ENCODE data around the gene KLHL14. TPM values are rescaled to one million over a fixed set of nuclear protein-coding genes. Genes with fewer than 3 reads are reported as not detected.
A peak's percentile ranks its signal among the peaks of the same experiment; 100 is the strongest.

Gene KLHL14
- 0.60 and 0.74 TPM in 2 replicates for polyA plus RNA-seq (2013)

- no peak within 1 kb of the TSS for H3K27ac ChIP-seq (ENCODE audit: low read depth, low read length)
- H3K18ac ChIP-seq (ENCODE audit: low read length): no peak within 1 kb of the TSS
- peak within 1 kb of the TSS; percentile 90 for H3K4me2 ChIP-seq (ENCODE audit: low read length)
- no peaks in the 10 kb centered on the region for H3K36me3 ChIP-seq (ENCODE audit: control insufficient read depth in 1 of 2, insufficient read depth in 2 of 2, low read length in 2 of 2)
- H3K27me3 ChIP-seq (ENCODE audit: insufficient read depth, low read length): peaks cover 42% of the 10 kb centered on the region
- H2AK5ac ChIP-seq (ENCODE audit: low read length): no peak within 1 kb of the TSS
- no peak within 1 kb of the TSS for H3K4ac ChIP-seq (ENCODE audit: low read depth, low read length)
- H4K8ac ChIP-seq (ENCODE audit: low read depth, low read length): no peak within 1 kb of the TSS
- no peak within 1 kb of the TSS for H2BK12ac ChIP-seq (ENCODE audit: low read length)
- H3K79me2 ChIP-seq (ENCODE audit: control insufficient read depth, insufficient read depth, low read length, poor library complexity): no peaks in the 10 kb centered on the region
- H4K12ac ChIP-seq (ENCODE audit: low read depth, low read length): no peak within 1 kb of the TSS
- H2BK5ac ChIP-seq (ENCODE audit: low read depth, low read length, poor library complexity): no peak within 1 kb of the TSS
- WGBS (ENCODE audit: extremely low coverage, insufficient coverage, insufficient read length): no CpG with 5 or more reads among the region's 17 CpGs
- H3K79me1 ChIP-seq (ENCODE audit: low read length): no peaks in the 10 kb centered on the region
- H2AFZ ChIP-seq (ENCODE audit: insufficient read depth, low read length, poor library complexity): no peak within 1 kb of the TSS
- peak within 1 kb of the TSS; percentile 65 for H3K4me3 ChIP-seq (ENCODE audit: low read depth, low read length)
- DNase-seq: no peak
- H4K91ac ChIP-seq (ENCODE audit: low read depth, low read length): no peak within 1 kb of the TSS
- H3K9me3 ChIP-seq (ENCODE audit: insufficient read depth, low read depth, low read length): peaks cover 5% of the 10 kb centered on the region
- no peak within 1 kb of the TSS for H3K14ac ChIP-seq (ENCODE audit: low read length)
- peaks cover 9 to 18% of the 10 kb centered on the region in 2 experiments for H3K4me1 ChIP-seq (ENCODE audit: control insufficient read depth in 1 of 2, insufficient read depth in 2 of 2, low read length in 2 of 2)
- H2BK120ac ChIP-seq (ENCODE audit: insufficient read depth, low read length, poor library complexity): no peak within 1 kb of the TSS
- no peak within 1 kb of the TSS for H3K9ac ChIP-seq (ENCODE audit: low read length)
- no peak within 1 kb of the TSS for H3K23ac ChIP-seq (ENCODE audit: low read length)
Observed at GRCh38 chr18:32772581-32773381, at the start of gene KLHL14. TSS of gene KLHL14 (minus strand) at chr18:32773023. CDS start at chr18:32770591, 2,432 bp downstream.

GRCh38 chr18:32822197-32822596, 49.4 kb upstream of the KLHL14 start:
- no peak overlapping the region for H3K4me3 ChIP-seq (ENCODE audit: low read depth, low read length)
- H3K23ac ChIP-seq (ENCODE audit: low read length): no peak overlapping the region
- H3K27me3 ChIP-seq (ENCODE audit: insufficient read depth, low read length): no peaks in the 10 kb centered on the region
- no peak overlapping the region for H2BK5ac ChIP-seq (ENCODE audit: low read depth, low read length, poor library complexity)
- H3K9me3 ChIP-seq (ENCODE audit: insufficient read depth, low read depth, low read length): no peaks in the 10 kb centered on the region
- H2AK5ac ChIP-seq (ENCODE audit: low read length): no peak overlapping the region
- H3K27ac ChIP-seq (ENCODE audit: low read depth, low read length): no peak overlapping the region
- DNase-seq: no peak
- H3K79me2 ChIP-seq (ENCODE audit: control insufficient read depth, insufficient read depth, low read length, poor library complexity): no peaks in the 10 kb centered on the region
- H4K91ac ChIP-seq (ENCODE audit: low read depth, low read length): no peak overlapping the region
- H4K8ac ChIP-seq (ENCODE audit: low read depth, low read length): no peak overlapping the region
- H3K36me3 ChIP-seq (ENCODE audit: control insufficient read depth in 1 of 2, insufficient read depth in 2 of 2, low read length in 2 of 2): no peaks in the 10 kb centered on the region
- no peak overlapping the region for H3K18ac ChIP-seq (ENCODE audit: low read length)
- H3K4me1 ChIP-seq (ENCODE audit: control insufficient read depth in 1 of 2, insufficient read depth in 2 of 2, low read length in 2 of 2): no peaks in the 10 kb centered on the region
- no peak overlapping the region for H3K14ac ChIP-seq (ENCODE audit: low read length)
- no peak overlapping the region for H3K4ac ChIP-seq (ENCODE audit: low read depth, low read length)
- no CpG with 5 or more reads among the region's 16 CpGs for WGBS (ENCODE audit: extremely low coverage, insufficient coverage, insufficient read length)
- H3K9ac ChIP-seq (ENCODE audit: low read length): no peak overlapping the region
- H3K79me1 ChIP-seq (ENCODE audit: low read length): no peaks in the 10 kb centered on the region
- H2BK12ac ChIP-seq (ENCODE audit: low read length): no peak overlapping the region
- H4K12ac ChIP-seq (ENCODE audit: low read depth, low read length): no peak overlapping the region
- H2BK120ac ChIP-seq (ENCODE audit: insufficient read depth, low read length, poor library complexity): no peak overlapping the region
- H3K4me2 ChIP-seq (ENCODE audit: low read length): no peak overlapping the region
- H2AFZ ChIP-seq (ENCODE audit: insufficient read depth, low read length, poor library complexity): no peak overlapping the region

GRCh38 chr18:32815881-32816280, 43.1 kb upstream of the KLHL14 start:
- H4K91ac ChIP-seq (ENCODE audit: low read depth, low read length): no peak overlapping the region
- no CpG with 5 or more reads among the region's 3 CpGs for WGBS (ENCODE audit: extremely low coverage, insufficient coverage, insufficient read length)
- H3K14ac ChIP-seq (ENCODE audit: low read length): no peak overlapping the region
- DNase-seq: no peak
- H3K79me2 ChIP-seq (ENCODE audit: control insufficient read depth, insufficient read depth, low read length, poor library complexity): no peaks in the 10 kb centered on the region
- no peak overlapping the region for H3K27ac ChIP-seq (ENCODE audit: low read depth, low read length)
- no peaks in the 10 kb centered on the region for H3K36me3 ChIP-seq (ENCODE audit: control insufficient read depth in 1 of 2, insufficient read depth in 2 of 2, low read length in 2 of 2)
- no peak overlapping the region for H4K12ac ChIP-seq (ENCODE audit: low read depth, low read length)
- H3K79me1 ChIP-seq (ENCODE audit: low read length): no peaks in the 10 kb centered on the region
- no peak overlapping the region for H3K4ac ChIP-seq (ENCODE audit: low read depth, low read length)
- H3K18ac ChIP-seq (ENCODE audit: low read length): no peak overlapping the region
- H3K27me3 ChIP-seq (ENCODE audit: insufficient read depth, low read length): no peaks in the 10 kb centered on the region
- H3K4me2 ChIP-seq (ENCODE audit: low read length): no peak overlapping the region
- H3K9me3 ChIP-seq (ENCODE audit: insufficient read depth, low read depth, low read length): no peaks in the 10 kb centered on the region
- no peak overlapping the region for H3K9ac ChIP-seq (ENCODE audit: low read length)
- no peak overlapping the region for H3K4me3 ChIP-seq (ENCODE audit: low read depth, low read length)
- H2BK12ac ChIP-seq (ENCODE audit: low read length): no peak overlapping the region
- no peak overlapping the region for H2BK120ac ChIP-seq (ENCODE audit: insufficient read depth, low read length, poor library complexity)
- no peaks in the 10 kb centered on the region for H3K4me1 ChIP-seq (ENCODE audit: control insufficient read depth in 1 of 2, insufficient read depth in 2 of 2, low read length in 2 of 2)
- H3K23ac ChIP-seq (ENCODE audit: low read length): no peak overlapping the region
- H2AFZ ChIP-seq (ENCODE audit: insufficient read depth, low read length, poor library complexity): no peak overlapping the region
- no peak overlapping the region for H4K8ac ChIP-seq (ENCODE audit: low read depth, low read length)
- no peak overlapping the region for H2BK5ac ChIP-seq (ENCODE audit: low read depth, low read length, poor library complexity)
- H2AK5ac ChIP-seq (ENCODE audit: low read length): no peak overlapping the region

- Histone ChIP-seq H3K4me1 (ENCODE audit: control insufficient read depth in 1 of 2, insufficient read depth in 2 of 2, low read length in 2 of 2) (no peaks in the 10 kb centered on the region), H3K4me3 (ENCODE audit: low read depth, low read length) (no peak overlapping the region), H2AK5ac (ENCODE audit: low read length) (no peak overlapping the region), H3K79me1 (ENCODE audit: low read length) (no peaks in the 10 kb centered on the region), H3K36me3 (ENCODE audit: control insufficient read depth in 1 of 2, insufficient read depth in 2 of 2, low read length in 2 of 2) (no peaks in the 10 kb centered on the region), H3K9me3 (ENCODE audit: insufficient read depth, low read depth, low read length) (no peaks in the 10 kb centered on the region), H3K79me2 (ENCODE audit: control insufficient read depth, insufficient read depth, low read length, poor library complexity) (no peaks in the 10 kb centered on the region), H2BK12ac (ENCODE audit: low read length) (no peak overlapping the region), H2AFZ (ENCODE audit: insufficient read depth, low read length, poor library complexity) (no peak overlapping the region), H3K18ac (ENCODE audit: low read length) (no peak overlapping the region), H3K27me3 (ENCODE audit: insufficient read depth, low read length) (no peaks in the 10 kb centered on the region), H3K4ac (ENCODE audit: low read depth, low read length) (no peak overlapping the region), H3K27ac (ENCODE audit: low read depth, low read length) (no peak overlapping the region), H4K12ac (ENCODE audit: low read depth, low read length) (no peak overlapping the region), H3K14ac (ENCODE audit: low read length) (no peak overlapping the region), H2BK5ac (ENCODE audit: low read depth, low read length, poor library complexity) (no peak overlapping the region), H3K23ac (ENCODE audit: low read length) (no peak overlapping the region), H3K4me2 (ENCODE audit: low read length) (no peak overlapping the region), H4K91ac (ENCODE audit: low read depth, low read length) (no peak overlapping the region), H4K8ac (ENCODE audit: low read depth, low read length) (no peak overlapping the region), H3K9ac (ENCODE audit: low read length) (no peak overlapping the region), H2BK120ac (ENCODE audit: insufficient read depth, low read length, poor library complexity) (no peak overlapping the region)
- WGBS (ENCODE audit: extremely low coverage, insufficient coverage, insufficient read length): no CpG with 5 or more reads among the region's 3 CpGs
- no peak for DNase-seq
Observed at GRCh38 chr18:32812342-32812741, 39.5 kb upstream of the KLHL14 start.
